Astrocyte of the spinal cord (primary cell): ENCODE measurements around the gene ADISSP.
A peak's percentile ranks its signal among the peaks of the same experiment; 100 is the strongest.

Source experiments
- DNase-seq: peaks from one replicate; pipeline ENCODE4 v3.0.0; 2011; ENCODE audit warnings: low read depth, low spot score
- H3K4me3 ChIP-seq: 2 replicates; pipeline ENCODE4 v1.5.1; 2011; ENCODE audit warnings: low read depth, mild to moderate bottlenecking, low read length, moderate library complexity
- CTCF ChIP-seq: IDR thresholded peaks from 2 replicates; pipeline ENCODE4 v1.5.1; 2012; ENCODE audit warnings: low read depth, mild to moderate bottlenecking, low read length, inconsistent platforms
- in situ Hi-C: cut with HindIII; loops from 2 replicates; pipeline ENCODE4 v1.10.0; 2017; ENCODE audit warnings: low sequenced_read_pairs

ADISSP gene

GRCh38 chr20:3744806-3745685 is 22.5 kb downstream of the ADISSP start:
- DNase-seq, result peak; percentile 59
- H3K4me3 ChIP-seq, result no peak overlapping the region
- no peak for TF ChIP-seq CTCF
- in situ Hi-C loops, result no loop called here

- no peak overlapping the region for H3K4me3 ChIP-seq
- in situ Hi-C loops, result no loop called here
- no peak for TF ChIP-seq CTCF
Measured at GRCh38 chr20:3744037-3744436, 23.5 kb downstream of the ADISSP start.

GRCh38 chr20:3743251-3743650 is 24.3 kb downstream of the ADISSP start:
- H3K4me3 ChIP-seq, result no peak overlapping the region
- TF ChIP-seq CTCF, result no peak
- in situ Hi-C loops, result no loop called here
- no peak for DNase-seq

More at GRCh38 chr20:3744037-3744436, 23.5 kb downstream of the ADISSP start:
- DNase-seq, result no peak

GRCh38 chr20:3741836-3742458 is 25.6 kb downstream of the ADISSP start:
- in situ Hi-C loops, result no loop called here
- no peak for TF ChIP-seq CTCF
- no peak for DNase-seq
- H3K4me3 ChIP-seq, result no peak overlapping the region

- no peak for TF ChIP-seq CTCF
- in situ Hi-C loops, result no loop called here
- no peak overlapping the region for H3K4me3 ChIP-seq
- DNase-seq, result no peak
Measured at GRCh38 chr20:3740615-3741301, 26.8 kb downstream of the ADISSP start.

GRCh38 chr20:3739926-3740451 is 27.6 kb downstream of the ADISSP start:
- H3K4me3 ChIP-seq, result no peak overlapping the region
- in situ Hi-C loops, result no loop called here
- DNase-seq, result no peak

More at GRCh38 chr20:3739926-3740451, 27.6 kb downstream of the ADISSP start:
- no peak for TF ChIP-seq CTCF
